CMK (cell line): ENCODE results near the gene NOXO1.

Source experiments
- DNase-seq: peaks from one replicate; pipeline ENCODE4 v3.0.0-alpha.2; 2010; ENCODE audit warnings: low read depth

The NOXO1 gene

DNA sequence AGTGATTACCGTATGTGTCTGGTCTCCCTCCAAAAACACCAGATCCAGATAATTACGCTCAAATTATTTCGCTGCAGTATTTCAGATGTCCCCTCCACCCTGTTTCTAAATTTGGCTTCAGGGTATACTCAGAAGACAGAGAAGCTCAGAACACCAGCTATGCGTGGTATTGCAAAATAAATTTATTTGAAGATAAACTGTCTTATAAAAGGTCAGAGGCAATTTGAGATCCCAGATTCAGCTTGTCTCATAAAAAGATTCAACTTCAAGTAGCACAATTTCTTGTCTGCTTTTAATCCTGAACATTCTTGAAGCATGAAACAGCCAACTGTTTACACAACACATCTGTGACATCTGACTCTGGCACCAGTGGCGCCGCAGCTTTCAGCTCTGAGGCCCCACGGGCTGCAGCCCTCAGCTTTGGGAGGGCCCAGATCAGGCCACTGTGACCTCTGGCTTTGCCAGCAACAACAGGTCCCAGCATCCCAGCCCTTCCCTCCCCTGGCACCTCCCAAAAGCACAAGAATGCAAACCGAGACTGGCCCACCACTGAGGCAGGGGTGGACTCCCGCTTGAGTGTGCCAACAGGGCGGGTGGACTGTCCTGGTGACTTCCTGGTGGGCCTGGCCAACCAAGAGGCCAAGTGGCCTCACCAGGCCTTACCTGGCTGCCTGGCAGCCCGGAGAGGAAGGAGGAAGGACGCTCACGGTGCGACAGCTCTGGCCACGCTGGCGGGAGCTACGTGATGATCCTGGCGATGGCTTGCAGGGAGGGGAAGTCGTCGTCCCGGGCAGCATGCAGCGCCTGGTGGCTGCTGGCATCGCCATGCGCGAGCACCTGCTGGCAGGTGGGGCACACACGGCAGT is 16.5 kb upstream of the NOXO1 start:
- no peak for DNase-seq

DNA sequence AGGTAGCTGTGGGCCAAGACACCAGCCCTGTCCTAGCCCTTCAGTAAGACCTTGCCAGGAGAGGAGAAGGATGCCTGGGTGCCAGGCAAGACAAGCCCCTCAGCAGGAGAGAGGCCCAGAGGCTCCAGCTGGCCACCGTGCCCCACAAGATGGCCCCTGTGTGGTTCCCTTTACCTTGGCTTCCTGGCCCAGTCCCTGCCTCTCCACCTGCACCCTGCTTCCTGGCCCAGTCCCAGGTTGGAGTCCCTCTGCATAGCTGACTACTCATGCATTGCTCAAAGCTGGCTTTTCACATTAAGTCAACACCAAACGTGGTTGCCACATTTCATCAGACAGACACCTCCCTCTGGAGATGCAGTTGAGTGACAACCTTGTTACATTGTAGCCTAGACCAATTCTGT is 12.5 kb upstream of the NOXO1 start:
- DNase-seq = no peak

DNA sequence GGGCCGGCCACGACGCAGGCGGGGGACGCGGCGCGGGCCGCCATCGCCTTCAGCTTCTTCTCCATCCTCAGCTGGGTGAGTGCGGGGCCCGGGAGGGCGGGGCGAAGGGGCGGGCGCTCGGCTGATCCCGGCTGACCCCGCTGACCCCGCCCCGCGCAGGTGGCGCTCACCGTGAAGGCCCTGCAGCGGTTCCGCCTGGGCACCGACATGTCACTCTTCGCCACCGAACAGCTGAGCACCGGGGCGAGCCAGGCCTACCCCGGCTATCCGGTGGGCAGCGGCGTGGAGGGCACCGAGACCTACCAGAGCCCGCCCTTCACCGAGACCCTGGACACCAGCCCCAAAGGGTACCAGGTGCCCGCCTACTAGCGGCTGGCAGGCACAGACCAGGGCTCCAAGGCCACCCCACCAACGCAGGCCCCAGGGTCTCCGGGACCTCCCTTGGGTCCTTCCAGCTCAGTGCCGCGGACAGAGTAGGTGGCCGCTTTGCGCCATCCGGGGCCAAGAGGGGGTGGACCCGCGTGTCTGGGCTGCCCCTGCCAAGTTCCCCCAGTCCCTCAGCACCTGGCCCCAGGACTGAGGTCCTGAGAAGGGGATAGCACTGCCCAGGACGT is 11.5 kb upstream of the NOXO1 start:
- no peak for DNase-seq

DNA sequence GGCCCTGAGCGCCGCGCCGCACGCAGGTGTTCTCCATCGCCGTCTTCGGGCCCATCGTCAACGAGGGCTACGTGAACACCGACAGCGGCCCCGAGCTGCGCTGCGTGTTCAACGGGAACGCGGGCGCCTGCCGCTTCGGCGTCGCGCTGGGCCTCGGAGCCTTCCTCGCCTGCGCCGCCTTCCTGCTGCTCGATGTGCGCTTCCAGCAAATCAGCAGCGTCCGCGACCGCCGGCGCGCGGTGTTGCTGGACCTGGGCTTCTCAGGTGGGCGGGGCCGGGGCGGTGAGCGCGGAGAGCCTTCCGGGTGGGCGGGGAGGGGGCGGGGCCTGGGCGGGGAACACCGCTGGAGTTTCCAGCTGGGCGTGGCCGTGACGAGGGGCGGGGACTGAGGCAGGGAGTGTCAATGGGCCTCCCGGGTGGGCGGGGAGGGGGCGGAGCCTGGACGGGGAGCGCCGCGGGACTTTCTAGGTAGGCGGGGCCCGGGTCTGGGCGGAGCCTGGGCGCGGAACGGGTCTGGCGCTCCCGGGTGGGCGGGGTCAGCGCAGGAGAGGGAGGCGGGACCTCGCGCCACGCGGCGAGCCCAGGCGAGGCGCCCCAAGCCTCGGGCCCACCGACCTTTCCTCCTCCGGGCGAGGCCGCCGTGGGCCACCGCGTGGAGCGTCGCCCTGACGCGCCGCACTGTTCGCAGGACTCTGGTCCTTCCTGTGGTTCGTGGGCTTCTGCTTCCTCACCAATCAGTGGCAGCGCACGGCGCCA is 10.9 kb upstream of the NOXO1 start:
- peak; percentile 74 for DNase-seq

DNA sequence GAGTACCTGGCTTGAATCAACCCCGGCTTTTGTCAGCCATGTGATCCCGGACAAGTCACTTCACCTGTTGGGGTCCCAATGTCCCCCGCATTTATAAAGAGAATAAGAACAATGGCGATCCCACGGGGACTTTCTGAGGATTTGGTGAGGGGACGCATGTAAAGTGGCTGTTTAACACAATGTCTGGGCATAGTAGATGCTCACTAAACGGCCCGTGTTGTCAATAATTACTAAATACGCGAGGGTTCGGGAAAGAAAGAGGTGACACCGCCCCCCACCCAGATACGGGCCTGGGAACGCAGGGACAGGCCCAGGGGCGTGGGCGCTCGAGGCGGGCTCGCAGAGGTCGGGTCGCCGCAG is 10.3 kb upstream of the NOXO1 start:
- DNase-seq = no peak

DNA sequence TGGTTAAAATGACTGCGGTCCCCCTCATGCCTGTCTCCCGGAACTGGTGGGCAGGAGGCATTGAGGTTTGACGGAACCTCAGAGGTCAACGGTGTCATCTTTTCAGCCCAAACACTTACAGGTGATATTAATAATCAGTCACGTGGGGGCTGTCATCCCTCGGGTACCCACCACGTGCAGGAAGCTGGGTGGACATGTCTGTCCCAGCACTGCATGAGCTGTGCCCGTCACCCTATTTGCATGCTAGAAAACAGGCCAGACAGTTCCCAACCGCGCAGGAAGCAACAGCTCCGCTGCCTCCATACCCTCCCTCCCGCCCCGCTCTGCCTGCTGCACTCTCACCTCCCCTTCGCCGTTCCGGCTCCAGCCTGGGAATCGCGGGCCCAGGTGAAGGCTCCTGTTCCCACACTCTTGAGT is 9.9 kb upstream of the NOXO1 start:
- DNase-seq = no peak

DNA sequence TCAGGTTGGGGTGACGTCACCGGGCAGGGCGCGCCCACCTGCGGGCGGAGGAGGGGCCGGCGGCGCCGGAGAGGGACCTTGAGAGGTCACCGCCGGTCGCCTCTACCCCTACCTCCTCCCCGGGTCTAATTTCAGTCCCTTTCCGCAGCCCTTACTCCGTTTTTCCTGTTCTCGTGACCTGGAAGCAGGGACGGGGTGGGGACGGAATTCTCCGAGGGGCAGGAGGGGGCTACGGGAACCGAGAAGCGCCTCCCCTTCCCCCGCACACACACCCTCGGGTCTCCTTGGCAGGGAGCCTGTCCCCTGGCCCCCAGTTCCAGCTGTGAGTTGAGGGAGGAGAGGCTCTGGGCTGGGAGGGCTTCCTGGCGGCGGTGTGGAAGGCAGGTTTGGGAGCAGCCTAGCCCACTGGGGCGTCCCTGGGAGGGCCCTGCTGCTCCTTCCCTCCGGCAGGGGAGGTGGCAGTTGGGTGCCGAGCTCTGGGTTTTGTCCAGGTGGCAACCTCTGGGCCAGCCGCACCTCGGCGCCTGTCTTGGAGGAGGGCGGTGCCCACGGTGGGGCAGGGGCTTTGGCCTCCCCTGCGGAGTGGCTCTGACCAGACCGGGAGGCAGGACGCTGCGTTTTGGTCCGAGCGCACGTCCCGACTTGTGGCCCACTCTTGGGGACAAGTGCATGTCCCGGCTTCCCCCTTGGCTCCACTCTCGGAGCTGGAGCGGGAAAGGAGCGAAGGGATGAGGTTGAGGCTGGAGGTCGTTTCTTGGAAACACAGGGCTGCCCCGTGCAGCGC is 9.3 kb upstream of the NOXO1 start:
- DNase-seq = no peak

DNA sequence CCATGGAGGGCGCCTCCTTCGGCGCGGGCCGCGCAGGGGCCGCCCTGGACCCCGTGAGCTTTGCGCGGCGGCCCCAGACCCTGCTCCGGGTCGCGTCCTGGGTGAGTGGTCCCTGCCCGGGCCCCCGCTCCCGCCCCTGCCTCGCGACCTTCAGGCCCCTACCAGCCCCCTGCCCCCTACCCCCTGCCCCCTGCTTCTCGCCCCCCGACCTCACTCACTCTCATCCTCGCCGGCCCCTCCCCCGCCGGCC is 8.8 kb upstream of the NOXO1 start:
- no peak for DNase-seq

DNA sequence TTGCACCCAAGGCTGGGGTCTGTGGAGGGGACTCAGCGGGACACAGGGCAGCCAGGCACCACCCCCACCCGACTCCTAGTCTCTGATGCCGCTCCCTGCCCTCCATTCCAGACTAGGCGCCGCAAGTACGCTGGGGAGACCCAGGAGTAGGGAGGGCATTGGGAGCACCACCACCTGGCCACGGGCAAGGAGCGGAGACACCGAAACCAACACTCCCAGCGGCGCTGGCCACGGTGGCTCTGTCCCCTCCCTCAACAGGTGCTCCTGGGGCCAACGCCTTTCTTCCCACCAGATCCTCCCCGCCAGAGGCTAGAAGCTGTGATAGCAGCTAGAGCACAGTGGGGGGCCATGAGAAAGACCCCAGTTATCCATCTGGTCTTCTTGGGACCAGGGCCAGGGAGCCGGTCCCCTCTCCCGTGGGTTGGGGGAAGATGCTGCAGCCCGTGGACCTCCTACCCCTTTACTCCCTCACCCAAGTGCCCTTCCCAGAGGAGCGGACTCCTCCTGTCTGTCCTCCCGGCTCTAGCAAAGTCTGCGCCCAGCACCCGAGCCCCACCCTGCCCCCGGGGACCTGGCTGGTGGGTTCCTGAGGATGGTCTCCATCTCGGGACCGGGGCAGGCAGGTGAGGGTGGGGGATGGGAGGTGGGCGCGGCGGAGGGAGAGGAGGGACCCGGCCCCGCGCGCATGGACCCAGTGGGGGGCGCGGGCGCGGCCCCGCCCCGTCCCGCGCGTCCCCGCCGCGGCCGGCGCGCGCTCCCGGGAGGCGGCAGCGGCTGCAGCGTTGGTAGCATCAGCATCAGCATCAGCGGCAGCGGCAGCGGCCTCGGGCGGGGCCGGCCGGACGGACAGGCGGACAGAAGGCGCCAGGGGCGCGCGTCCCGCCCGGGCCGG is 8.2 kb upstream of the NOXO1 start, which contains the start of gene SYNGR3:
TSS of gene SYNGR3 (plus strand) at position 762 of the 892 bp plus-strand sequence. CDS start 133 bp downstream, outside the sequence.
- no peak for DNase-seq

DNA sequence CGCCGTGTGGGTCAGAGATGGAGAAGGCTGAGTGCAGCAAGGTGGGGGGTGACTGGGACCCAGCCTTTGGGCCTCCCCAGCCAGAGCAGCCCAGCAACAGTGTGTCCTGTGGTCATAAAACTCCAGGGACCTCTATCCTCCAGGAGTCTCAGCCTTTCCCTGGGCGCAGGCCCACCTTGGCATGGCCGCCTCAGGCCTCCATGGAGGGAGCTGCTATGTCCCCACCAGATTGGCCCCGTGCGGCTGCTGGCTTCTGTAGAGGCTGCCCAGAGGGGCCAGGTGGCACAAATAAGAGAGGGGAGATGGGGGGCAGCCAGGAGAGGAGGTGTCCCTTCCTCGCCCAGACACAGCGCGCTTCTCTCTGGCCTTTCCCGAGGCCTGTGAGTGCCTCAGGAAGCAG is 5.9 kb upstream of the NOXO1 start:
- DNase-seq = no peak

DNA sequence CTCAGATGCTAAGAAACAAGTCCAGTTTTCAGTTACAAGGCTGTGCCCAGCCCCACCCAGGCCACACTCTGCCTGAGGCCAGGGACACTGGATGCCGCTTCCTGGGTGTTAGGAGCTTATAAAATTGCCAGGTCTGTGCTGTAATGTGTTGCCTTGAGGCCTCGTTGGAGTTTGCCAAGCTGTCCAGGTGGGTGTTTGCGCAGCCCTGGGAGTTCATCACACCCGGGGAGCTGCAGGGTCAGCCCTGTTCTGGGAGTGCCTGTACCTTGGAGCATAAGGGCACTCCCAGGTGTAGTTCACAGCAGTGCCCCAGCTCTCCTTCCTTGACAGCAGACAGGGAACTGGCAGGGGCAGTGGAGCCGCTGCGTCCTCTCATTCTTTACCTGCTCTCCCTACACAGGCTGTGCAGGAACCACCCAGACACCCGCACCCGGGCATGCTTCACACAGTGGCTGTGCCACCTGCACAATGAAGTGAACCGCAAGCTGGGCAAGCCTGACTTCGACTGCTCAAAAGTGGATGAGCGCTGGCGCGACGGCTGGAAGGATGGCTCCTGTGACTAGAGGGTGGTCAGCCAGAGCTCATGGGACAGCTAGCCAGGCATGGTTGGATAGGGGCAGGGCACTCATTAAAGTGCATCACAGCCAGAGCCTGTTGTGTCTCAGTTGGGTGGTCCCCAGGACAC is 4.3 kb upstream of the NOXO1 start:
- no peak for DNase-seq

DNA sequence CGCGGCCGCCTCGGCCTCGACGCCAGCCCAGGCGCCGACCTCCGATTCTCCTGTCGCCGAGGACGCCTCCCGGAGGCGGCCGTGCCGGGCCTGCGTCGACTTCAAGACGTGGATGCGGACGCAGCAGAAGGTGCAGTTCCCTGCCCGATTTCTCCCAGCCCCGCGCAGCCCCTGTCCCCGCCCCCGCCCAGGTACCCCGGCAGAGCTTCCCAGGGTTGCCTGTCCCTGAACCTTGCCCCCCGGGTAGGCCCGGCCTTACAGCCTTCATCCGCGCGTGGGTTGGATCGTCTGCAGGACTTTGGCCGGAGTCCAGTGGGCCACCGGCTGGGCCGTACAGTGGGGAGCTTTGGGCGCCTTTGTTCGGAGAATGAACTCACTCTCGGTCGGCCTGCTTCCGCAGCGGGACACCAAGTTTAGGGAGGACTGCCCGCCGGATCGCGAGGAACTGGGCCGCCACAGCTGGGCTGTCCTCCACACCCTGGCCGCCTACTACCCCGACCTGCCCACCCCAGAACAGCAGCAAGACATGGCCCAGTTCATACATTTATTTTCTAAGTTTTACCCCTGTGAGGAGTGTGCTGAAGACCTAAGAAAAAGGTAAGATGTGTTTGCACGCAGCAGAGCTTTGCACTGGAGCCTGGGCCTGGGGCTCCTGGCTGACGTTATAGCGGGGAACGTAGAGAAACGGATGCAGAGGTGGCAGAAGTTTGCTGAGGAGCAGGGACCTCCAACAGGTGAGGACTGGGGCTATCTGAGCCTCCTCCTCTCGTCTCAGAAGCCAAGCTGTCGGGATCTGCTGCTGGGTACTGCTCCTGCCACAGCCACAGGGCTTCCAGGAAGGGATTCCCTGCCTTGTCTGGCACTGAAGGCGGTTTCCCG is 3.3 kb upstream of the NOXO1 start:
- no peak for DNase-seq

DNA sequence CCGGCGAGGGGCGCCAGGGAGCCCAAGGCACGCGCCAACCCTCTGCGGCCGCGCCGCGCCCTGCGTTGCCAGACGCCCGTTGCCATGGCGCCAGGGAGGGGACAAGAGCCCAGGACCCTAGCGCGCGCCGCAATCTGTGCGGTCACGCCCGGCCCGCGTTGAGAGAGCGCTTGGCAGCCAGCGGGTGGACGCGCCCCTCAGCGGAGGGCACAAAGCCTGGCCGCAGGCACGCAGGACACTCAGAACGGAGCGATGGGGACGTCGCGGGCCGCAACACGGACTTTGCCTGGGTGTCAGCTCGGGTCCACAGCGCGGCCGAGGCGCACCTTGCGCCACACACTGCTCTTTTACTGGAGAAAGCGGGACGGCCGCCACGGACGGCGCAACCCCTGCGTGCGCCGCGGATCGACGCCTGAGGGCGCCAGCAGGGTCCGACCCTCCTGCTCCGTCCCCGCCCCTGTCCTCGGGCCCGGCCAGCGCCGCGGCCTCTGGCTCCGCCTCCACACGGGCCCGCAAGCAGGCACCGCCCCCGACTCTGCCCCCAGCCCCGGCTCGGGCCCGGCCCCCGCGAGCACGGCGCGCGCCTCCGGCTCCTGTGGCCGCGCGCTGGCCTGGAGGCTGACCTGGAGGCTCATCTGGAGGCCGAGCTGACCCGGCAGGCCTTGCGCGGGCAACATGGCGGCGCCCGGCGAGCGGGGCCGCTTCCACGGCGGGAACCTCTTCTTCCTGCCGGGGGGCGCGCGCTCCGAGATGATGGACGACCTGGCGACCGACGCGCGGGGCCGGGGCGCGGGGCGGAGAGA is 2.5 kb upstream of the NOXO1 start, which contains the start of gene GFER:
TSS of gene GFER (plus strand) at position 650 of the 803 bp plus-strand sequence. CDS start at position 676, 26 bp downstream.
- peak; percentile 76 for DNase-seq

DNA sequence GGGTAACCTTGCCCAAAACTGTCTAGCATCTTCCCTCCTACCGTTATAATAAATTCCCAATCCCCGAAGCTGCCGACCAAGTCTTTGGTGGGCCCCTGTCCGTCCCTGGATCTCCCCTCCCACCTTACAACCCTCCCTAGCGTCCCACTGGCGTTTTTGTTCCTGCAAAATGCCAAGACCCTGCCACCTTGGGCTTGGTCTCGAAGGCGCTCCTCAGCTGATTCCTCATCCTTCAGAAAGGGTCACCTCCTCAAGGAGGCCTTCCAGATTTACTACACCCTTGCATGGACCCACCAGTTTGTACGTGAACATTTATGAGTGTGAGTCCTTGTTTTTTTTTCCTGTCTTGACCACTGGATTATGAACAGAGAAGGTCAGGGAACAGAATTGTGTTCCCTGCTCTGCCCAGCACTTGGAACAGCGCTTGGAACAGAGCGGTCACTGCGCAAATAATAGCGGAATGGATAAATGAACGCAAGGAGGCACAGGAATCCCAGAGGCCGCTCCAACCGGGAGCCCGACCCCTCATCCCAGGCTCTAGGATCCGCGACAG is 1.8 kb upstream of the NOXO1 start:
- no peak for DNase-seq

DNA sequence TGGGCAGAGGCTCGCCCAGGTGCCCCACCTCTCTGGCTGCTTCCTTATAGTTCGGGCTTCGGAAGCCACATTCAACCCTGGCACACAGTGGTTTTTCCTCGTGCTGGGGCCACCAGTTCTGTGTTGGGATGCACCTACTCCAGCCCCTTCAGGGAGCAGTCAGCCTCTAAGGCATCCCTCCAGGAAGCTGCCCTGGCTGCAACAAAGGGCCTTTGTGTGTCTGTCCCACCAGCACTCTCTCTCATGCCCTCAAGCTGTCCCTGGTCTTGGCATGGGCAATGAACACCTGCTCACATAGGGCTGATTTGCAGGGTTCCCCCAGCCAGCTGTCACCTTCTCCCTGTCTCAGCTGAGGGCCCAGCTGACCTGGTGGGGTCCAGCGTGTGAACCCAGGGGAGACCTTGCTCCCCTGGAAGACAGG is 754 bp upstream of the NOXO1 start:
- DNase-seq = no peak

DNA sequence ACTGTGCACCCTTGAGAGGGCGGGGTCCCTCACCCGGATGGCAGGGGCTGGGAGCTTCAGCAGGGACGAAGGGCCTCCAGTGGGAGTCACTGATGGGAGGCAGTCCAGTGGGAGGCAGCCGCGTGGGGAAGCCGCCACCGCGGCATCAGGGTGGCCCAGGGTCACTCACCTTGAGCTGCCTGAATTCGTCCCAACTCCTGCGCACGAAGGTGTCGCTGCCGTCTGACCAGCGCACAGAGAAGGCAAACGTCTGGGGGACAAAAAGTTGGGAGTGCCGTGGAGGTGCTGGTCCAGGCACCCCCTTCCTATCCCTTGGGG is 540 bp downstream of the NOXO1 start:
- DNase-seq = no peak

DNA sequence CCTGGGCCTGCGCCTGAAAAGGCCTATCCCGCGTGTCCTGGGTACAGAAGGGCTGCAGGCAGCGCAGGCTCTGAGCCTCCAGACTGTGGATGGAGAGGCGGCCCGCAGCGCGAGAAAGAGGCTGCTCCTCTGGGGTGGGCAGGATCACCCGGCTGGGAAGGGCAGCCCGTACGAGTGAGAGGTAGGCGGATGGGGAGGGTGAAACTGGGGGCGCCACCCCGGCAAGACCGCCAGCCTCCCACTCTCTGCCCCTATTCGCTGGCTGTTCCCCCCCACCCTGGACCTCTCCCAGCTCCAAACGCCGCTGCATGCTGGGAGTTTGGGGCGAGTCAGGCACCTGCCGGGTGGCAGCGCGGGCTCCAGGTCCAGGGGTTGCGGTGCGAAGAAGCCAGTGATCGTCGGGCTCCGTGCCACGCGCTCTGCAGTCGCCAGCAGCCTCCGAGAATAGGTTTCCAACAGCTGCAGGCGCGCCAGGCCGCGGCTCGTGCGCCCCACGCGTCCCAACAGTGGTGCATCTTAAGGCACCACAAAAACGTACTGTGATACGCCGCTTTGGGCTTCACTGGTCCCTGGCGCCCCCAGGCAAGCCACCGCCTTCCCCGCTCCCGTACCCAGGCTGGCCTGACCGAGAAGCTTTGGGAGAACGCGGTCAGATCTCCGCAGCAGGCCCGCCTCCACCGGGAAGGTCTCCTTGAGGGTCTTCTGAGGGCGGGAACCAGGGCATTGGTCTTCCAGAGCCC is 1.1 kb downstream of the NOXO1 start:
- no peak for DNase-seq
